ENCODE measurements around the gene EFCAB11.

The EFCAB11 gene

DNA sequence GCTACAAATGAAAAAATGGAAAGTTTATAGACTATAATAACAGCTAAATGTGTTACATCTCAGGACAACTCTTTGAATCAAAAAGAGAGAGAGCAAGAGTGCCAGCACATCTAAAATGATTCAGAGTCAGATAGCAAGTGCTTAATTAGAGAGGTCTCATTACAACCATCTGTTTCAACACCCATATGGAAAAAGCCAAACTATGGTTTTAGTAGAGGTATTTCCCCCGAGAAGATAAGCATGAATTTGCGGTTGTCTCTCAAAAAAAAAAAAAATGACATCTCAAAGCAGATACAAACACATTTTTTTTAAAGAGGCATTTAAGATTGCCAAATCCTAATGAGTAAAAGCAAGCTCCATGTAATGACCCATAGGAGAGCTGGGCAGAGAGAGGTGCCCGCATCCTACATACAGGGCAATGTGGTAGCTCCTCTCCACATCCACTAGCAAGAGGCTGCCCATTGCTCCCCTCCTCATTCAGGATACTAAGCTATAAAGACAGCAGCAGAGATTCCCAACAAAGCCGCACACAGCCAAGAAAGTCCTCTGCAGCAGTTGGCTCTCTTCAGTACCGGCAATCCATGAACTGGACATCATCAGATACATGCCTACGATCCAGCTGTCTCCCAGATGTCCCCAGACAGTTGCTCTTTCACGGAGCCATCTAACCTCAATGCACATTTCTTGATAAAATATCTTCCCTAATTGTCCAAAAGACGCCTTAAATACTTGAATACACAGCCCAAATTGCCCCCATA lies 100.4 kb downstream of the EFCAB11 start:
- Histone ChIP-seq H3K9ac (ENCODE audit: low read depth, low read length) (no peak overlapping the region), H3K4me1 (ENCODE audit: insufficient read depth, low read length) (peaks cover 6% of the 10 kb centered on the region; the same call in 1 of the 2 replicates), H3K9me3 (ENCODE audit: control insufficient read depth, insufficient read depth, low read length) (no peaks in the 10 kb centered on the region), H3K36me3 (ENCODE audit: insufficient read depth, low read length) (no peaks in the 10 kb centered on the region)

DNA sequence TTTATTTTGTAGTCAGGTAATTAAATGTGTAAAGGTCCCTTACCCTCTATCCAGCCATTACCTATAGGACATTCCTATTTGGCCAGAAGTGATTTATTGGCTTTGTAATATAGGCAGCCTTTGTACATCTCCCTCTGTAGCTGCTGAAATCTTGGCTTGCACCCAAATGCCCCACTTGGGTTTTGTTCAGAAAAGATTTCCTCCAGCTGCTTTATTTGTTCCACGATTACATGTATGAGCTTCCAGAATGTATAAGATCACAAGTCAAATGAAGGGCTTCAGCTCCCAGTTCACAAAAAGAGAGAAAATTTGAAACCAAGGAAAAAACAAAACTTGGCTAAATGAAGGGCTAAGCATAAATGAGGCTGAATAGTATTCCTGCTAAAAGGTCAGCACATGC lies 103.4 kb downstream of the EFCAB11 start:
- Histone ChIP-seq H3K36me3 (ENCODE audit: insufficient read depth, low read length) (no peaks in the 10 kb centered on the region), H3K9me3 (ENCODE audit: control insufficient read depth, insufficient read depth, low read length) (no peaks in the 10 kb centered on the region), H3K4me1 (ENCODE audit: insufficient read depth, low read length) (peaks cover 6% of the 10 kb centered on the region; the same call in 1 of the 2 replicates), H3K9ac (ENCODE audit: low read depth, low read length) (no peak overlapping the region)

DNA sequence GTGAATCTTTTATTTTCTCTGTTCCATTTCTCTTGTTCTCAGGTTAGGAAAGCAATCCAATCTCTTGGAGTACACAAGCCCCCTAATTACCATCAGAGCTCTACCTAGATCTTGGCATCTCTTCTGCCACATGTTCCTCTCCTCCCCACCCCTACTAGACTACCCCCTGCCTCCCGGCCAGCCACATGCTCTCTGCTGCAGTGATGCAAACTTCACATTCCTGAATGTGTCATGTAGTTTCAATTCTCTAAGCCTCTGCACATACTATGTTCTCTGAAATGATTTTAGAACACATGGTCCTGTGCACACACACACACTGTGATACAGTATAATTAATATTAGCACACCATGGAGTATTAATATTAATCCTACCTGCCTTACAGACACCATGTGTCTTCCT lies 104.6 kb downstream of the EFCAB11 start:
- Histone ChIP-seq H3K9me3 (ENCODE audit: control insufficient read depth, insufficient read depth, low read length) (no peaks in the 10 kb centered on the region), H3K4me1 (ENCODE audit: insufficient read depth, low read length) (peaks cover 6% of the 10 kb centered on the region; the same call in 1 of the 2 replicates), H3K36me3 (ENCODE audit: insufficient read depth, low read length) (no peaks in the 10 kb centered on the region), H3K9ac (ENCODE audit: low read depth, low read length) (no peak overlapping the region)

DNA sequence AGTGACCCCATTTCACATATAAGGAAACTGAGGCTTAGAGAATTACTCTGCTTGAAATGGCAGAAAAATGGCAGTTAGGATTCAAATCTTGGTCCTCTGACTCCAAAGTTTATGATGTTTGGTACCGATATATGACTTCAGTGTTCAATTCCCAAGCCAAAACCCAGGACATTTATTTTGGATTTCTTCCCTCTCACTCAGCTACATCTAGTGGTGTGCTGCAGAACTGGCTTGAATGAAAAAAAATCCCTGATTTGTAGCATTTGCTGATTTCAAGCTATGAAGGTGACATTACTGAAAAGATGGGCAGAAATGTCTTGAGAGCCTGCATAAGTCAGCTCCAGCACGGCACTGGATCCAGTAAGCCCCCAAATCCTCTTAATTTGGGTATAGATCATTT lies 106.4 kb downstream of the EFCAB11 start:
- H3K36me3 ChIP-seq (ENCODE audit: insufficient read depth, low read length) = no peaks in the 10 kb centered on the region
- no peaks in the 10 kb centered on the region for H3K9me3 ChIP-seq (ENCODE audit: control insufficient read depth, insufficient read depth, low read length)
- H3K4me1 ChIP-seq (ENCODE audit: insufficient read depth, low read length) = peaks cover 6% of the 10 kb centered on the region; the same call in 1 of the 2 replicates
- no peak overlapping the region for H3K9ac ChIP-seq (ENCODE audit: low read depth, low read length)

DNA sequence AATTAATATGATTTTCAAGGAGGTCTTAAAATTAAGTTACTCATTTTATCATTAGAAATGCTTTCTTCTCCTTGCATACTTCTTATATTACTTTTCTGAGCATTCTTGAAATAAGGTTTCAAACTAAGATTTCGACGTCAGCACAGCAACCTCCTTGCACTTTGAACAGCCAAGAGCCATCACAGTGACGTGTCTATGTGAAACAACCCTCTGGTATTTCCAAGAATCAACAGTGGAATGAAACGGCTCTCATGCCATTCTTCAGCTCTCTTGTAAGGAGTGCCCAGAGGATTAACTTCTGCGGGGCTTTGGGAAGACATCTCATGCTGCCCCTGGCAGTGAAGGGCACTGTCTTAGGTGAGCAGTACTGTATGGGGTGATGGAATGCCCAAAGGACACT lies 109.2 kb downstream of the EFCAB11 start:
- Histone ChIP-seq H3K9ac (ENCODE audit: low read depth, low read length) (no peak overlapping the region), H3K9me3 (ENCODE audit: control insufficient read depth, insufficient read depth, low read length) (no peaks in the 10 kb centered on the region), H3K36me3 (ENCODE audit: insufficient read depth, low read length) (no peaks in the 10 kb centered on the region), H3K4me1 (ENCODE audit: insufficient read depth, low read length) (peaks cover 5% of the 10 kb centered on the region; the same call in 1 of the 2 replicates)

DNA sequence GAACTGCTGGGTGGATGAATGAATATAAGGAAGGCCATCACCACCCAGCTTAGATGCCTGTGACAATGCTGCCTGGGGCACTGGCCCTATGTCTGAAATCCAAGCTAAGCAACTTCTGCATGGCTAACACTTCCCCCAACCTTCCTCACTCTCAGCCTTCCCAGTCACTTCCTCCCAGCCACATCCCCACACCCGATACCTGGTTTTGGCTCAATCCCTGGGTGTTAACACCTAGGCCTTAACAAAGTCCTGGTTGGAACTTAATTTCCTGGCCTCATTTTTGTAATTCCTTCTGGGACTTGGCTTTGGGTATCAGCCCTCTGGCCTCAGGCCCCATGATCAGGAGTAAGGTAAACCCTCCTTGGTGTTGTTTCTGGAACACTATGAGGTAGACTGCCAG lies 110.0 kb downstream of the EFCAB11 start:
- Histone ChIP-seq H3K9me3 (ENCODE audit: control insufficient read depth, insufficient read depth, low read length) (no peaks in the 10 kb centered on the region), H3K4me1 (ENCODE audit: insufficient read depth, low read length) (no peaks in the 10 kb centered on the region), H3K36me3 (ENCODE audit: insufficient read depth, low read length) (no peaks in the 10 kb centered on the region), H3K9ac (ENCODE audit: low read depth, low read length) (no peak overlapping the region)

DNA sequence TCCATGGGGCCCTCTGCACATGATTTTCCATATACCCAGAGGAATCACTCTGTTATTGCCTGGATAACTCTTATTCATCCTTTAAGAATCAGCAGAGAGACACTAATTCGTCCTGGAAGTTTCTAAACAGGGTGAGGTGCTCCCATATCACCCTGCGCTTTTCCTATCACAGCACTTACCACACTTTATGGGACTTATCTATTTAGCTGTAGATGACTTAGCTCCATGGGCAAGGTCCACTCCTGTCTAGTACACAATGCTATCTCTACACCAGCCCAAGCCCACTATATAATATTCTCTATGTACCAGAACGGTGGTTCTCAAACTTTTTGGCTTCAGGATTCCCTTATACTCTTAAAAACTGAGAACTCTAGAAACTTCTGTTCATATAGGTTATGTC lies 111.7 kb downstream of the EFCAB11 start:
- Histone ChIP-seq H3K9me3 (ENCODE audit: control insufficient read depth, insufficient read depth, low read length) (no peaks in the 10 kb centered on the region), H3K36me3 (ENCODE audit: insufficient read depth, low read length) (no peaks in the 10 kb centered on the region), H3K9ac (ENCODE audit: low read depth, low read length) (no peak overlapping the region), H3K4me1 (ENCODE audit: insufficient read depth, low read length) (no peaks in the 10 kb centered on the region)

DNA sequence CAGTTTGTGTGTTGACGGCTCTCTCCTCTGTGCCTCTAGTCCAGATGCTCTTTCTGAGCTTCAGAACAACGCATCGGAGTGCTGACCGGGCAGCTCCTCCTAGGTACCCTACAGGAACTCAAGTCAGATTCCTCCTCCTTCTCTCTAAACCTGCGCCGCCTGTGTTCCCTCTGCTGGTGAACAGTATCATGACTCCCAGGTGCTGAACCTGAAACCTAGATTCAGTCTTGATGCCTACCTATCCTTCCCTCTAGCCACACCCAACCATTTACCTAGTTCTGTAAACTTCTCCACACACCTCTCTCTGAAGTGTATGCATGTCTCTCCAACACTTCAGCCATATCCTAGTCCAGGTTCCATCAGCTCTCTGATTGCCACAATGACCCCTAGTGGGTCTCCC lies 112.7 kb downstream of the EFCAB11 start:
- no peaks in the 10 kb centered on the region for H3K4me1 ChIP-seq (ENCODE audit: insufficient read depth, low read length)
- no peak overlapping the region for H3K9ac ChIP-seq (ENCODE audit: low read depth, low read length)
- no peaks in the 10 kb centered on the region for H3K9me3 ChIP-seq (ENCODE audit: control insufficient read depth, insufficient read depth, low read length)
- no peaks in the 10 kb centered on the region for H3K36me3 ChIP-seq (ENCODE audit: insufficient read depth, low read length)

DNA sequence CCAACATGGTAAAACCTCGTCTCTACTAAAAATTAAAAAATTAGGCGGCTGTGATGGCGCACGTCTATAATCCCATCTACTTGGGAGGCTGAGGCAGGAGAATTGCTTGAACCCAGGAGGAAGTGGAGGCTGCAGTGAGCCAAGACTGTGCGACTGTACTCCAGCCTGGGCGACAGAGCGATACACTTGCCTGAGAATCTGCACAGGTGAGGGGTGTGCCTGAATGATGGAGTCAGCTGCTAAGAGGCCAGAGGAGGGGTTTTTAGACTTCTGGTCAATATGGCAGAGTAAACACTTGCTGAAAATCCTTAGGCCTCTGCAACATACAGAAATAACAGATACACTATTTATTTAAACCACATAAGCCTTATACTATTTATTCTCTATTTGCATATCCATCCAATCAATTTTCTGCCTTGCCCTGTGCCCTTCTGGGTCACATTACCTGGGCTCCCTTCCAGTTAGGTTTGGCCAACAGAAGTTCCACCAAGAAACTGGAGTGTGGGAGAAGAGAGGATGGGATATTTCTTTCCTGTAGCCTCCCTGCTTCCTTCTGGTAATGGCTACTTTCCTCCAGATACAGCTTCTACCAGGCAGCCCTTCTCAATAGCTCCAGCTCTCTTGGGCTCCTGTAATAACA lies 117.6 kb downstream of the EFCAB11 start:
- Histone ChIP-seq H3K4me1 (ENCODE audit: insufficient read depth, low read length) (peaks cover 8% of the 10 kb centered on the region), H3K9me3 (ENCODE audit: control insufficient read depth, insufficient read depth, low read length) (no peaks in the 10 kb centered on the region), H3K36me3 (ENCODE audit: insufficient read depth, low read length) (no peaks in the 10 kb centered on the region), H3K9ac (ENCODE audit: low read depth, low read length) (no peak overlapping the region)

DNA sequence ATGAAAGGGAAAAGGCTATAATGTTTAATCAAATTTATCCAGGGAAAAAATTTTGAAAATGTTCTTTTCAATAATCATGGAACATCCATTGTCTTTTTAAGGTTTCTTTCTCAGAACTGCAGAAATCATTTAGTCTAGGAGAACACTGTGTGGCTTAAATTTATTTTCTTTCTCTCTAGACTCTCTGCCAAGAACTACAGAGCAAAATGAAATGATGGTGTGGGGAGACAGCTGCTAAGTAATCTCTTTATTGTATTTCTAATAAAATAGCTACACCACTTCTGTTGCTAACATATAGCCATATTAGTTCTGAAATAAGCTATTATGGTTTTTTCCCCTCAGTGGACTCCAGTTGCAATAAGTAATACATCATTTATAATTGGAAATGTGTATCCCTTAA lies 120.9 kb downstream of the EFCAB11 start:
- peaks cover 8% of the 10 kb centered on the region for H3K4me1 ChIP-seq (ENCODE audit: insufficient read depth, low read length)
- no peaks in the 10 kb centered on the region for H3K9me3 ChIP-seq (ENCODE audit: control insufficient read depth, insufficient read depth, low read length)
- no peaks in the 10 kb centered on the region for H3K36me3 ChIP-seq (ENCODE audit: insufficient read depth, low read length)
- H3K9ac ChIP-seq (ENCODE audit: low read depth, low read length) = no peak overlapping the region

DNA sequence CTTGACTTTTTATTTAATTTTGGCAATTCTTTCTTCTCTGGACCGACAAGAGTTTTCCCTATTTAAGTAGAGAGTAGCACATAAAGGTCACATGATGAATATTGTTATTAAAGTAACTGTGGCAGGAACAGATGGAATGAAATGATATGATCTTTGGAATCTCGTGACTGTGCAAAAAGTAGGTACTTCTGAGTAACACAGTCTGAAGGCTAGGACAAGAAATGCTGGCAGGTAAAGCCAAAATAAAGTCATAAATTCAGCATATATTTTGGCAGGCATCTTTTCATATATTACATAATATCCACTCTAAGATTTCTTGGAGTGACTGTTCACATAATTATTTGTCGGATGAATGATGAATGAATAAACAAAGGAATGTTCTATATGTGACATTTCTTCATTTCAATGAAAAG lies 121.4 kb downstream of the EFCAB11 start:
- no peaks in the 10 kb centered on the region for H3K36me3 ChIP-seq (ENCODE audit: insufficient read depth, low read length)
- H3K9me3 ChIP-seq (ENCODE audit: control insufficient read depth, insufficient read depth, low read length) = no peaks in the 10 kb centered on the region
- peaks cover 8% of the 10 kb centered on the region for H3K4me1 ChIP-seq (ENCODE audit: insufficient read depth, low read length)
- no peak overlapping the region for H3K9ac ChIP-seq (ENCODE audit: low read depth, low read length)

DNA sequence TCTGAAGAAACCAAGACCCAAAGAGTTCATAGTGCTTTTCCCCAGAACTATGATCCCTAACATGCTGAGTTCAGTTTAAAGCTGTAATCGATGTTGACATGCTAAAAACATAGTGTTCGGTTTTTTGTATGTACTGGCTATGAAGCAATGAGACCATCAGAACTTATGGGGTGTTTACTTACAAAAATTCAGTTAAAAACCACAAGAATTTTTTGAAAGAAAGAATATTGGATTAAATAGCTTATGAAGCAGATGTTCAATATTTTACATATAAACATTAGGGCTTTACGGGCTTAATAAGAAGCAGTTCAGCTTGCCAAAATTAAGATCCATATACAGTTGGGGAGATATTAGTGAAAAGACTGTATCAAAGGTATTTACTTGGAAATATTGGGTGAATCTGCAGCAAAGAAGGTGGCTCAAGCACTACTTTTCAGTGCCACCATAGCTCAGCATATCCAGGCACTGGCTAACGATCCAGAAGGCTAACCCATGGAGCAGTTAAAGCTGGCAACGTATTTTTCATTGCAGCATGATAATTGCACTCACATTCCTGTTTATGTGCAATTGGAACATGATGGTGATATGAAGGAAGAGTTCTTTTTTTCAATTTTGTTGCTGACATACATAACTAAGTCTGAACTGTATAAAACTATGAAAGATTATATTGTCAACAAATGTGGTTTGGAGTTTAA lies 125.9 kb downstream of the EFCAB11 start:
- Histone ChIP-seq H3K9me3 (ENCODE audit: control insufficient read depth, insufficient read depth, low read length) (0 out of 2 replicates have a peak, but pooled peaks cover under 1% of the 10 kb centered on the region), H3K36me3 (ENCODE audit: insufficient read depth, low read length) (no peaks in the 10 kb centered on the region), H3K9ac (ENCODE audit: low read depth, low read length) (no peak overlapping the region), H3K4me1 (ENCODE audit: insufficient read depth, low read length) (peaks cover 7% of the 10 kb centered on the region)

DNA sequence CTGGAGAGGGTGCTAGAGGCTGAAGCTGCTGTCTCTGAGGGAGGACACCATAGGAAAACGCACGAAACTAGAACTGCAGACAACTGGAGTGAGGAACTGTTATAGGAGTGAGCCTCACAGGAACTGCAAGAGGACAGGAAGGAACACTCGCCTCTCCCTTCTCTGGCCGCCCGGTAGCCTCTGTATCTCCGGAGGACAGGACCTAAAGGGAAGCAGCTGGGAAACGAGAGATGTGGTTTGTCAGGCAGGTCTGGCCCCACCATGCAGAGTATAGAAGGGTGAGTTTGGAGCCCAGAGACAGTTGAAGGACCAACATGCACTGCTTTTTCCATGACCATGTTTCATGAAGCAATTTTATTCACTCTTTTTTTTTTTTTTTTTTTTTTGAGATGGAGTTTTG lies 127.3 kb downstream of the EFCAB11 start:
- Histone ChIP-seq H3K4me1 (ENCODE audit: insufficient read depth, low read length) (peaks cover 7% of the 10 kb centered on the region), H3K9ac (ENCODE audit: low read depth, low read length) (no peak overlapping the region), H3K9me3 (ENCODE audit: control insufficient read depth, insufficient read depth, low read length) (0 out of 2 replicates have a peak, but pooled peaks cover 2% of the 10 kb centered on the region), H3K36me3 (ENCODE audit: insufficient read depth, low read length) (no peaks in the 10 kb centered on the region)

DNA sequence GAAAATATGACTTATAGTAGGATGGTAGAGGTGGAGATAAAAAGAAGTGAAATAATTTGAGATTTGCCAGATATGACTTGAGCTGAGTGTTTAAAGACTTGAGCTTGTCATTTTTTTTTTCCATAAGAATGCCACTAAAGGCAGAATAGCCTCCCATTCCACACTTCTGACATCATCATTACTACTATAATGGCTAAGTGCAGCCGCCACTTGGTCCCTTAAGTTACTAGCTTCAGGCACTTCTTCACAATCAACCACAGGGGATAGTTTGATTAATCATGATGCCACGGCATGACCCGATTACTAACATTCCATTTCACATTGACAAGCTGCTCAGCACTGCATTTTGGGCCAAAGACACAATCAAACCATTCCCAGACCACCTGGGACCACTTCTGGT lies 127.9 kb downstream of the EFCAB11 start:
- no peaks in the 10 kb centered on the region for H3K36me3 ChIP-seq (ENCODE audit: insufficient read depth, low read length)
- 0 out of 2 replicates have a peak, but pooled peaks cover 2% of the 10 kb centered on the region for H3K9me3 ChIP-seq (ENCODE audit: control insufficient read depth, insufficient read depth, low read length)
- peaks cover 7% of the 10 kb centered on the region for H3K4me1 ChIP-seq (ENCODE audit: insufficient read depth, low read length)
- no peak overlapping the region for H3K9ac ChIP-seq (ENCODE audit: low read depth, low read length)
